H1 (cell line): ENCODE measurements around the gene MARCHF3. TPM values are rescaled to one million over a fixed set of nuclear protein-coding genes. Genes with fewer than 3 reads are reported as not detected.

ENCODE experiments used
- CTCF ChIA-PET: fragments of 300-600 bp; sonication (Branson Sonifier 250); formaldehyde crosslinking; loops from one replicate; lab custom pipeline; 2021; ENCODE audit not compliant: partially characterized antibody; lab: Charles Lee
- POLR2A ChIA-PET: fragments of 300-600 bp; sonication (Branson Sonifier 250); formaldehyde crosslinking; loops from one replicate; lab custom pipeline; 2021; ENCODE audit warnings: inconsistent platforms; ENCODE audit not compliant: partially characterized antibody; lab: Charles Lee
- DNase-seq, 2 experiments: peaks; one replicate each; pipeline versions ENCODE4 v3.0.0 to v3.0.0-alpha.2; 2010 to 2022; ENCODE audit warnings: low spot score in 2 of 2, low read depth in 1 of 2, mixed read lengths in 1 of 2
- FAIRE-seq: peaks from 2 replicates; lab custom pipeline; 2011; peaks lifted over from hg19 to GRCh38; lab: Jason Lieb, UNC
- H2AFZ ChIP-seq: 2 replicates; pipeline ENCODE4 v1.8.1; 2012; ENCODE audit warnings: low read length, inconsistent platforms
- H2AK5ac ChIP-seq: 2 replicates; pipeline ENCODE4 v1.6.1; 2013; ENCODE audit warnings: low read depth, low read length
- H2BK120ac ChIP-seq: replicated peaks from 2 replicates; pipeline ENCODE3; 2013; ENCODE audit warnings: low read depth, low read length, inconsistent platforms
- H2BK12ac ChIP-seq: 2 replicates; pipeline ENCODE4 v1.6.1; 2013; ENCODE audit warnings: low read depth, low read length
- H2BK15ac ChIP-seq: 2 replicates; pipeline ENCODE4 v1.6.1; 2013; ENCODE audit warnings: low read length
- H2BK20ac ChIP-seq: 2 replicates; pipeline ENCODE4 v1.6.1; 2013; ENCODE audit warnings: low read length
- H2BK5ac ChIP-seq: 2 replicates; pipeline ENCODE4 v1.6.1; 2013; ENCODE audit warnings: low read depth, low read length
- H3K14ac ChIP-seq: 2 replicates; pipeline ENCODE4 v1.6.1; 2013; ENCODE audit warnings: inconsistent platforms; ENCODE audit not compliant: insufficient read length
- H3K18ac ChIP-seq: 2 replicates; pipeline ENCODE4 v1.6.1; 2013; ENCODE audit warnings: low read length; ENCODE audit errors: extremely low read depth
- H3K23ac ChIP-seq: 2 replicates; pipeline ENCODE4 v1.6.1; 2013; ENCODE audit warnings: inconsistent platforms; ENCODE audit not compliant: insufficient read length
- H3K23me2 ChIP-seq: 2 replicates; pipeline ENCODE4 v1.6.1; 2013; ENCODE audit warnings: low read depth, low read length
- H3K27ac ChIP-seq: 2 replicates; pipeline ENCODE4 v1.6.1; 2011; ENCODE audit warnings: low read depth, low read length, inconsistent platforms
- H3K27me3 ChIP-seq, 4 experiments: replicated peaks in 1 of 4; 1 replicate in 1 of 4; 2 replicates in 3 of 4; pipeline versions ENCODE4 v1.6.1 to v1.8.1; 2011 to 2013; ENCODE audit warnings: low read length in 3 of 4, mild to moderate bottlenecking in 3 of 4, inconsistent platforms in 2 of 4, mixed read lengths in 2 of 4, moderate library complexity in 1 of 4; ENCODE audit not compliant: control insufficient read depth in 3 of 4, insufficient read depth in 3 of 4; ENCODE audit errors: extremely low read depth in 1 of 4
- H3K36me3 ChIP-seq, 4 experiments: 2 replicates each; pipeline versions ENCODE4 v1.6.1 to v1.8.1; 2011 to 2013; ENCODE audit warnings: mild to moderate bottlenecking in 4 of 4, low read length in 3 of 4, moderate library complexity in 2 of 4, control low read depth in 1 of 4, inconsistent platforms in 1 of 4; ENCODE audit not compliant: insufficient read depth in 4 of 4, control insufficient read depth in 2 of 4
- H3K4ac ChIP-seq: replicated peaks from 2 replicates; pipeline ENCODE3; 2013; ENCODE audit warnings: low read length, low read depth, mixed read lengths, inconsistent platforms; ENCODE audit not compliant: insufficient read length
- H3K4me1 ChIP-seq, 4 experiments: replicated peaks in 1 of 4; 1 replicate in 1 of 4; 2 replicates in 3 of 4; pipeline versions ENCODE4 v1.6.1 to v1.8.1; 2011 to 2013; ENCODE audit warnings: low read length in 3 of 4, inconsistent platforms in 2 of 4, mixed read lengths in 1 of 4; ENCODE audit not compliant: insufficient read depth in 4 of 4, control insufficient read depth in 3 of 4
- H3K4me2 ChIP-seq, 2 experiments: 2 replicates each; pipeline versions ENCODE4 v1.6.1 to v1.8.1; 2011 to 2013; ENCODE audit warnings: low read depth in 2 of 2, low read length in 2 of 2, control low read depth in 1 of 2, inconsistent platforms in 1 of 2, mild to moderate bottlenecking in 1 of 2; ENCODE audit not compliant: insufficient read depth in 1 of 2
- H3K4me3 ChIP-seq, 4 experiments: fragments of 200-600, 300-600 bp in 1 of 4; sonication (generic), shearing (Covaris generic), sonication (Bioruptor Twin) in 1 of 4; 2 replicates each; pipeline versions ENCODE4 v1.5.1 to v1.8.1; 2011 to 2016; ENCODE audit warnings: low read length in 4 of 4, low read depth in 3 of 4, control low read depth in 2 of 4, inconsistent platforms in 2 of 4, mild to moderate bottlenecking in 2 of 4, mixed read lengths in 1 of 4, moderate library complexity in 1 of 4; ENCODE audit not compliant: insufficient read depth in 2 of 4; ENCODE audit errors: extremely low read depth in 1 of 4
- H3K56ac ChIP-seq: replicated peaks from 2 replicates; pipeline ENCODE3; 2013; ENCODE audit warnings: low read depth, mild to moderate bottlenecking, mixed read lengths, low read length, inconsistent platforms; ENCODE audit not compliant: insufficient read length
- H3K79me1 ChIP-seq: 2 replicates; pipeline ENCODE4 v1.6.1; 2013; ENCODE audit warnings: low read depth, low read length, control low read depth
- H3K79me2 ChIP-seq, 2 experiments: 2 replicates each; pipeline versions ENCODE4 v1.6.1 to v1.8.1; 2012 to 2013; ENCODE audit warnings: low read length in 2 of 2, mild to moderate bottlenecking in 2 of 2, inconsistent platforms in 1 of 2; ENCODE audit not compliant: insufficient read depth in 2 of 2, control insufficient read depth in 1 of 2
- H3K9ac ChIP-seq, 4 experiments: replicated peaks in 1 of 4; 1 replicate in 1 of 4; 2 replicates in 3 of 4; pipeline versions ENCODE4 v1.6.1 to v1.8.1; 2011 to 2013; ENCODE audit warnings: low read depth in 3 of 4, low read length in 3 of 4, control low read depth in 2 of 4, mild to moderate bottlenecking in 2 of 4, moderate library complexity in 2 of 4, inconsistent platforms in 1 of 4; ENCODE audit errors: extremely low read depth in 1 of 4
- H3K9me3 ChIP-seq, 2 experiments: 2 replicates each; pipeline versions ENCODE4 v1.6.1 to v1.8.1; 2012 to 2013; ENCODE audit warnings: mild to moderate bottlenecking in 2 of 2, moderate library complexity in 2 of 2, control low read depth in 1 of 2, inconsistent platforms in 1 of 2, low read depth in 1 of 2, low read length in 1 of 2, mixed read lengths in 1 of 2; ENCODE audit not compliant: insufficient read depth in 2 of 2
- H4K20me1 ChIP-seq, 2 experiments: replicated peaks in 1 of 2; 2 replicates each; pipeline versions ENCODE3 to v1.8.1; 2011 to 2013; ENCODE audit warnings: inconsistent platforms in 2 of 2, low read length in 2 of 2, mild to moderate bottlenecking in 1 of 2; ENCODE audit not compliant: insufficient read depth in 2 of 2, control insufficient read depth in 1 of 2
- H4K5ac ChIP-seq: 2 replicates; pipeline ENCODE4 v1.6.1; 2013; ENCODE audit warnings: low read length, low read depth, mixed read lengths, inconsistent platforms; ENCODE audit not compliant: insufficient read length
- H4K8ac ChIP-seq: 2 replicates; pipeline ENCODE4 v1.8.0; 2013; ENCODE audit warnings: mild to moderate bottlenecking, moderate library complexity, low read length, inconsistent platforms; ENCODE audit not compliant: insufficient read depth; ENCODE audit errors: extremely low read depth
- H4K91ac ChIP-seq: replicated peaks from 2 replicates; pipeline ENCODE3; 2013; ENCODE audit warnings: low read length, mixed read lengths, inconsistent platforms; ENCODE audit not compliant: insufficient read length
- BRCA1 ChIP-seq: IDR thresholded peaks from 2 replicates; pipeline ENCODE4 v1.6.1; 2012; ENCODE audit warnings: low read depth, low read length, improper control_type of control experiment
- CEBPB ChIP-seq: IDR thresholded peaks from 2 replicates; pipeline ENCODE4 v1.6.1; 2012; ENCODE audit warnings: low read depth, low read length
- CHD1 ChIP-seq: IDR thresholded peaks from 2 replicates; pipeline ENCODE4 v1.6.1; 2012; ENCODE audit warnings: low read depth, low read length, improper control_type of control experiment
- EZH2 ChIP-seq: fragments of 200-600 bp; sonication (generic); IDR thresholded peaks from 2 replicates; pipeline ENCODE4 v1.7.1; 2012; ENCODE audit warnings: low read depth, mild to moderate bottlenecking, moderate library complexity, low read length, inconsistent platforms; ENCODE audit not compliant: severe bottlenecking
- MAFK ChIP-seq: IDR thresholded peaks from 2 replicates; pipeline ENCODE4 v1.6.1; 2012; ENCODE audit warnings: low read depth, mild to moderate bottlenecking, improper control_type of control experiment, low read length
- MAX ChIP-seq: IDR thresholded peaks from 2 replicates; pipeline ENCODE4 v1.6.1; 2012; ENCODE audit warnings: inconsistent platforms
- PHF8 ChIP-seq: fragments of 200-600 bp; sonication (generic); conservative IDR thresholded peaks from 2 replicates; pipeline ENCODE4 v1.7.1; 2012; ENCODE audit warnings: low read depth, mild to moderate bottlenecking, inconsistent platforms, low read length, moderate library complexity
- POLR2A ChIP-seq, 2 experiments: IDR thresholded peaks; 1 replicate in 1 of 2; 2 replicates in 1 of 2; pipeline ENCODE4 v1.6.1; 2011; ENCODE audit warnings: low read depth in 2 of 2, low read length in 2 of 2, mild to moderate bottlenecking in 2 of 2; ENCODE audit errors: control extremely low read depth in 1 of 2
- RBBP5 ChIP-seq: IDR thresholded peaks from 2 replicates; pipeline ENCODE4 v1.7.1; 2012; ENCODE audit warnings: low read depth, mild to moderate bottlenecking, inconsistent platforms, low read length, moderate library complexity, borderline replicate concordance
- SP1 ChIP-seq: IDR thresholded peaks from 2 replicates; pipeline ENCODE4 v1.6.1; 2011; ENCODE audit warnings: low read depth, low read length
- TAF1 ChIP-seq: IDR thresholded peaks from 2 replicates; pipeline ENCODE4 v1.6.1; 2011; ENCODE audit warnings: mild to moderate bottlenecking, low read depth, low read length
- TAF7 ChIP-seq: optimal IDR thresholded peaks from 2 replicates; pipeline ENCODE3; 2011; ENCODE audit warnings: low read depth, mild to moderate bottlenecking, inconsistent platforms, low read length, moderate library complexity, borderline replicate concordance
- ZNF274 ChIP-seq: IDR thresholded peaks from 2 replicates; pipeline ENCODE4 v1.7.0; 2012; ENCODE audit warnings: low read length, borderline replicate concordance; ENCODE audit errors: extremely low read depth
- WGBS, 2 experiments: shearing (Covaris generic) in 1 of 2; methylation state at CpG; one replicate each; pipeline versions ENCODE4 v1.1.6 to v1.1.7; 2013 to 2015; ENCODE audit warnings: low lambda C conversion rate in 2 of 2, mixed read lengths in 2 of 2, inconsistent platforms in 1 of 2, low coverage in 1 of 2, missing lambda C conversion rate in 1 of 2; ENCODE audit not compliant: insufficient replicate concordance in 2 of 2, insufficient coverage in 1 of 2, insufficient read length in 1 of 2; ENCODE audit errors: extremely low coverage in 1 of 2, missing lambda C conversion rate in 1 of 2; 5-methylcytosine and 5-hydroxymethylcytosine counted together
- polyA plus RNA-seq, 7 experiments: library from polyadenylated mRNA; depleted of rRNA in 3 of 7; stranded (reverse) in 5 of 7; unstranded in 2 of 7; fragments of >200 nt in 5 of 7; fragments of 200-250 nt in 2 of 7; gene quantifications; 1 replicate in 5 of 7; 2 replicates in 1 of 7; 4 replicates in 1 of 7; pipeline versions ENCODE4 v1.2.1 to v1.2.3, GENCODE V29; 2011 to 2013; ENCODE audit warnings: missing spikeins in 2 of 7, mixed read lengths in 2 of 7
- total RNA-seq: library from RNA; stranded (reverse); fragmentation: NEBNext Ultra II Directional; extraction: Animal tissue kit (Norgen Biotek cat#: 25700); gene quantifications from 2 replicates; pipeline ENCODE4 v1.2.1, GENCODE V29; 2021
- TF ChIP-seq, protein P1 (sequence below): IDR thresholded peaks from 2 replicates; pipeline ENCODE4 v1.6.1; 2011; ENCODE audit warnings: low read length, improper control_type of control experiment

MARCHF3 gene
- total and polyA plus RNA-seq, 2 of the 8 experiments (the other 6 are each of a cell fraction or from before 2014, with no cell fraction given): 12.0 to 16.9 TPM

DNA sequence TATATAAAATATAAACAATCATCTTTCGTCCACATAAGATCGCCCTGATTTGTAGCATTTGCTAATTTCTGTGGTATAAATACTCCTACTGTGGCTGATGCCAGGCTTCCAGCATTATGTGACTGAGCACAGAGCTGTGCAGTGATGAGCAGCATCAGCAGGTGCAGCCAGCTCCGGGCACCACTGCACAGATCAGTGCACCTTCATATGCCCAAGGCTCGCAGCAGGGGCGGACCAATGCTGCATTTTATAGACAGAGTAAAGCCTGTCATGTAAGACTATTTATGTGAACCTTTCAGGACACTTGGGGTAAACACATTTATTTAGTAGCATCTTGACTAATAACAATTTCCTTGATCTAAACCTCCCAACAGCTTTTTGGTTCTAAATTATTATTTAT is 200.3 kb downstream of the MARCHF3 start:
- no peak overlapping the region for H3K4me3 ChIP-seq
- H3K4me2 ChIP-seq: no peak overlapping the region
- H2AFZ ChIP-seq: no peak overlapping the region
- H3K27ac ChIP-seq: no peak overlapping the region
- no peak overlapping the region for H2BK15ac ChIP-seq
- H2BK12ac ChIP-seq: no peak overlapping the region
- H3K23ac ChIP-seq: no peak overlapping the region
- H3K9me3 ChIP-seq: no peaks in the 10 kb centered on the region
- no peak overlapping the region for H4K8ac ChIP-seq
- no peak overlapping the region for H4K91ac ChIP-seq
- no peak overlapping the region for H2BK20ac ChIP-seq
- H3K9ac ChIP-seq: no peak overlapping the region
- ChIA-PET CTCF (interaction anchor here (0.6 to 1.9 kb wide), 5 partner anchors 9 to 168 kb away, joined by 3 to 5 read pairs (median 3); partner anchors contain the start of gene LMNB1), POLR2A (interaction anchor here (0.9 to 2.3 kb wide), 3 partner anchors 9 to 52 kb away, joined by 3 to 5 read pairs (median 3); no protein-coding TSS in a partner anchor)
- peaks cover 0 to 14% (median 4%) of the 10 kb centered on the region in 4 experiments; a peak in 4 of 7 replicates for H3K4me1 ChIP-seq
- peaks cover 3 to 4% of the 10 kb centered on the region in 2 experiments for H4K20me1 ChIP-seq
- H2BK120ac ChIP-seq: no peak overlapping the region
- H3K27me3 ChIP-seq: no peaks in the 10 kb centered on the region
- H3K23me2 ChIP-seq: no peaks in the 10 kb centered on the region
- H4K5ac ChIP-seq: no peak overlapping the region
- 83% methylated on average over 5 of the region's 5 CpGs; no CpG with 5 or more reads in 1 of the 2 experiments for WGBS, 2 experiments
- H2AK5ac ChIP-seq: no peak overlapping the region
- H2BK5ac ChIP-seq: no peak overlapping the region
- H3K36me3 ChIP-seq: peaks cover 18 to 90% (median 56%) of the 10 kb centered on the region in 4 experiments
- H3K14ac ChIP-seq: no peak overlapping the region
- peaks cover 0 to 10% of the 10 kb centered on the region in 2 experiments; a peak in 1 of 4 replicates for H3K79me2 ChIP-seq
- H3K79me1 ChIP-seq: peaks cover 2% of the 10 kb centered on the region; the same call in 1 of the 2 replicates
- no peak for FAIRE-seq
- H3K4ac ChIP-seq: no peak overlapping the region
- no peak overlapping the region for H3K18ac ChIP-seq
- DNase-seq: no peak
- H3K56ac ChIP-seq: no peak overlapping the region
- TF ChIP-seq SP1 (no peak), PHF8 (no peak), ZNF274 (no peak), RBBP5 (no peak), MAFK (no peak), POLR2A (IDR thresholded peaks at IDR 0.05; ENCODE audit: control extremely low read depth in 1 of 2, low read depth in 2 of 2, low read length in 2 of 2) (no peak), BRCA1 (no peak), MAX (no peak), TAF1 (no peak), CHD1 (no peak), CEBPB (no peak), EZH2 (no peak), TAF7 (no peak)
- TF ChIP-seq, protein P1, sequence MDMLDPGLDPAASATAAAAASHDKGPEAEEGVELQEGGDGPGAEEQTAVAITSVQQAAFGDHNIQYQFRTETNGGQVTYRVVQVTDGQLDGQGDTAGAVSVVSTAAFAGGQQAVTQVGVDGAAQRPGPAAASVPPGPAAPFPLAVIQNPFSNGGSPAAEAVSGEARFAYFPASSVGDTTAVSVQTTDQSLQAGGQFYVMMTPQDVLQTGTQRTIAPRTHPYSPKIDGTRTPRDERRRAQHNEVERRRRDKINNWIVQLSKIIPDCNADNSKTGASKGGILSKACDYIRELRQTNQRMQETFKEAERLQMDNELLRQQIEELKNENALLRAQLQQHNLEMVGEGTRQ: no peak
